Muscle of leg (tissue), 11 donors: Measurements from ENCODE around the gene CCDC73. TPM values are rescaled to one million over a fixed set of nuclear protein-coding genes. Genes with fewer than 3 reads are reported as not detected.
"Not testable (repeated sequence)": the region's sequence is repeated elsewhere in the genome, so short reads cannot be mapped to it uniquely, and the experiment has no call there.

Source experiments
- DNase-seq: peaks from one replicate; pipeline ENCODE4 v3.0.0; 2013
- H3K27ac ChIP-seq: one replicate; pipeline ENCODE4 v1.5.1; 2013; ENCODE audit warnings: mild to moderate bottlenecking, low read length, control low read depth
- H3K27me3 ChIP-seq: one replicate; pipeline ENCODE4 v1.6.1; 2013; ENCODE audit warnings: low read length; ENCODE audit not compliant: control insufficient read depth, insufficient read depth
- H3K36me3 ChIP-seq: one replicate; pipeline ENCODE4 v1.6.1; 2013; ENCODE audit warnings: low read length; ENCODE audit not compliant: control insufficient read depth, insufficient read depth
- H3K4me1 ChIP-seq: one replicate; pipeline ENCODE4 v1.6.1; 2013; ENCODE audit warnings: low read length; ENCODE audit not compliant: control insufficient read depth, insufficient read depth
- H3K4me3 ChIP-seq: one replicate; pipeline ENCODE4 v1.5.1; 2013; ENCODE audit warnings: low read length, control low read depth
- H3K9me3 ChIP-seq: replicated peaks from 2 replicates; pipeline ENCODE4 v1.6.1; 2013; ENCODE audit warnings: low read depth, low read length; ENCODE audit not compliant: control insufficient read depth
- WGBS: methylation state at CpG from one replicate; pipeline ENCODE4 v1.1.5; 2013; ENCODE audit warnings: missing lambda C conversion rate; ENCODE audit not compliant: insufficient coverage; 5-methylcytosine and 5-hydroxymethylcytosine counted together
- polyA plus RNA-seq, 8 donors: library from polyadenylated mRNA; unstranded; fragments of 120-200 nt; gene quantifications; one replicate each; pipeline versions ENCODE4 v1.2.1 to v1.2.3, GENCODE V29; 2013; ENCODE audit warnings: inconsistent platforms in 1 of 8, low replicate concordance in 1 of 8; ENCODE audit not compliant: insufficient read length in 8 of 8, insufficient read depth in 1 of 8
- total RNA-seq: library from RNA; stranded (reverse); fragments of 120-200 nt; gene quantifications from one replicate; pipeline ENCODE4 v1.2.4, GENCODE V29; 2013

CCDC73 gene
- total and polyA plus RNA-seq, 9 donors = 0.02 to 0.42 (median 0.03) TPM; not detected in 5

GRCh38 chr11:32829680-32830412, 35.4 kb upstream of the CCDC73 start, which contains the start of gene PRRG4:
TSS of gene PRRG4 (plus strand) at chr11:32829927. CDS start at chr11:32830530, 603 bp downstream.
- Histone ChIP-seq H3K36me3 (no peaks in the 10 kb centered on the region), H3K4me1 (peaks cover 9% of the 10 kb centered on the region), H3K27me3 (peaks cover 31% of the 10 kb centered on the region), H3K27ac (no peak within 1 kb of the TSS), H3K9me3 (no peaks in the 10 kb centered on the region), H3K4me3 (peak within 1 kb of the TSS; percentile 38)
- under 1% methylated on average over 83 of the region's 85 CpGs for WGBS
- peak; percentile 49 for DNase-seq

GRCh38 chr11:32829157-32829679, 34.8 kb upstream of the CCDC73 start:
- peak overlapping the region; percentile 38 for H3K4me3 ChIP-seq
- no peak for DNase-seq
- 4% methylated on average over 8 of the region's 12 CpGs for WGBS
- no peaks in the 10 kb centered on the region for H3K9me3 ChIP-seq
- peaks cover 9% of the 10 kb centered on the region for H3K4me1 ChIP-seq
- peaks cover 29% of the 10 kb centered on the region for H3K27me3 ChIP-seq
- no peaks in the 10 kb centered on the region for H3K36me3 ChIP-seq
- H3K27ac ChIP-seq = no peak overlapping the region

- Histone ChIP-seq H3K27ac (no peak overlapping the region), H3K36me3 (no peaks in the 10 kb centered on the region), H3K4me1 (peaks cover 9% of the 10 kb centered on the region), H3K9me3 (no peaks in the 10 kb centered on the region), H3K4me3 (no peak overlapping the region), H3K27me3 (peaks cover 29% of the 10 kb centered on the region)
- no peak for DNase-seq
- WGBS = 83% methylated on average over 1 of the region's 1 CpG
Observed at GRCh38 chr11:32827276-32827675, 32.8 kb upstream of the CCDC73 start.

GRCh38 chr11:32826113-32826512, 31.7 kb upstream of the CCDC73 start:
- no peak overlapping the region for H3K4me3 ChIP-seq
- H3K4me1 ChIP-seq = peaks cover 9% of the 10 kb centered on the region
- no peak for DNase-seq
- H3K9me3 ChIP-seq = no peaks in the 10 kb centered on the region
- H3K27ac ChIP-seq = no peak overlapping the region
- H3K36me3 ChIP-seq = no peaks in the 10 kb centered on the region
- peaks cover 21% of the 10 kb centered on the region for H3K27me3 ChIP-seq
- no CpG with 5 or more reads among the region's 3 CpGs for WGBS

- H3K4me3 ChIP-seq, H3K27ac ChIP-seq, DNase-seq, H3K4me1 ChIP-seq, H3K36me3 ChIP-seq, H3K27me3 ChIP-seq, H3K9me3 ChIP-seq: not testable (repeated sequence)
- WGBS = 70% methylated on average over 2 of the region's 3 CpGs
Observed at GRCh38 chr11:32823617-32824016, 29.2 kb upstream of the CCDC73 start.

- Histone ChIP-seq H3K4me1 (no peaks in the 10 kb centered on the region), H3K27me3 (no peaks in the 10 kb centered on the region), H3K9me3 (no peaks in the 10 kb centered on the region), H3K36me3 (no peaks in the 10 kb centered on the region), H3K27ac (no peak overlapping the region), H3K4me3 (no peak overlapping the region)
- no CpG with 5 or more reads among the region's 5 CpGs for WGBS
- no peak for DNase-seq
Observed at GRCh38 chr11:32821917-32822560, 27.6 kb upstream of the CCDC73 start.

- no peak overlapping the region for H3K4me3 ChIP-seq
- H3K27ac ChIP-seq = no peak overlapping the region
- no peaks in the 10 kb centered on the region for H3K4me1 ChIP-seq
- no peaks in the 10 kb centered on the region for H3K9me3 ChIP-seq
- H3K36me3 ChIP-seq = no peaks in the 10 kb centered on the region
- no peak for DNase-seq
- no peaks in the 10 kb centered on the region for H3K27me3 ChIP-seq
Observed at GRCh38 chr11:32821517-32821916, 27.1 kb upstream of the CCDC73 start.

- H3K36me3 ChIP-seq = no peaks in the 10 kb centered on the region
- no peaks in the 10 kb centered on the region for H3K9me3 ChIP-seq
- no peak overlapping the region for H3K4me3 ChIP-seq
- no peaks in the 10 kb centered on the region for H3K4me1 ChIP-seq
- no peak overlapping the region for H3K27ac ChIP-seq
- H3K27me3 ChIP-seq = no peaks in the 10 kb centered on the region
- DNase-seq = no peak
Observed at GRCh38 chr11:32820497-32820896, 26.0 kb upstream of the CCDC73 start.

- Histone ChIP-seq H3K9me3 (no peaks in the 10 kb centered on the region), H3K4me3 (no peak overlapping the region), H3K27me3 (no peaks in the 10 kb centered on the region), H3K36me3 (no peaks in the 10 kb centered on the region), H3K27ac (no peak overlapping the region), H3K4me1 (no peaks in the 10 kb centered on the region)
- no peak for DNase-seq
- WGBS = no CpG with 5 or more reads among the region's 2 CpGs
Observed at GRCh38 chr11:32819187-32819586, 24.7 kb upstream of the CCDC73 start.

GRCh38 chr11:32817852-32818183, 23.4 kb upstream of the CCDC73 start:
- H3K4me3 ChIP-seq = no peak overlapping the region
- DNase-seq = no peak
- no peaks in the 10 kb centered on the region for H3K9me3 ChIP-seq
- WGBS = 89% methylated on average over 2 of the region's 3 CpGs
- H3K4me1 ChIP-seq = no peaks in the 10 kb centered on the region
- no peaks in the 10 kb centered on the region for H3K36me3 ChIP-seq
- no peaks in the 10 kb centered on the region for H3K27me3 ChIP-seq
- H3K27ac ChIP-seq = no peak overlapping the region
